ENCODE data around the gene DDX43.

The DDX43 gene

GRCh38 chr6:73393278-73393677 lies 1.4 kb upstream of the DDX43 start:
- Histone ChIP-seq H3K27me3 (replicated peaks) (no peaks in the 10 kb centered on the region), H3K4me3 (ENCODE audit: low read depth, low read length) (no peak overlapping the region), H3K36me3 (replicated peaks) (no peaks in the 10 kb centered on the region), H3K27ac (no peak overlapping the region)
- TF ChIP-seq CTCF (IDR thresholded peaks at IDR 0.05; ENCODE audit: low read depth, low read length, missing control alignments), result no peak
- in situ Hi-C loops (cut with HindIII; ENCODE audit: low pct_ligation_motif_present, low sequenced_read_pairs), result no loop called here
- DNase-seq, result peak; percentile 5

- in situ Hi-C loops (cut with HindIII; ENCODE audit: low pct_ligation_motif_present, low sequenced_read_pairs), result no loop called here
- Histone ChIP-seq H3K27ac (no peak overlapping the region), H3K27me3 (replicated peaks) (no peaks in the 10 kb centered on the region), H3K4me3 (ENCODE audit: low read depth, low read length) (no peak overlapping the region), H3K36me3 (replicated peaks) (no peaks in the 10 kb centered on the region)
- no peak for DNase-seq
- TF ChIP-seq CTCF (IDR thresholded peaks at IDR 0.05; ENCODE audit: low read depth, low read length, missing control alignments), result no peak
Measured at GRCh38 chr6:73395875-73396274, 1.2 kb downstream of the DDX43 start.

- H3K4me3 ChIP-seq (ENCODE audit: low read depth, low read length), result no peak overlapping the region
- no peak overlapping the region for H3K27ac ChIP-seq
- no peaks in the 10 kb centered on the region for H3K27me3 ChIP-seq (replicated peaks)
- no peaks in the 10 kb centered on the region for H3K36me3 ChIP-seq (replicated peaks)
- DNase-seq, result no peak
- in situ Hi-C loops (cut with HindIII; ENCODE audit: low pct_ligation_motif_present, low sequenced_read_pairs), result no loop called here
- TF ChIP-seq CTCF (IDR thresholded peaks at IDR 0.05; ENCODE audit: low read depth, low read length, missing control alignments), result no peak
Measured at GRCh38 chr6:73400656-73401055, 6.0 kb downstream of the DDX43 start.

DNA sequence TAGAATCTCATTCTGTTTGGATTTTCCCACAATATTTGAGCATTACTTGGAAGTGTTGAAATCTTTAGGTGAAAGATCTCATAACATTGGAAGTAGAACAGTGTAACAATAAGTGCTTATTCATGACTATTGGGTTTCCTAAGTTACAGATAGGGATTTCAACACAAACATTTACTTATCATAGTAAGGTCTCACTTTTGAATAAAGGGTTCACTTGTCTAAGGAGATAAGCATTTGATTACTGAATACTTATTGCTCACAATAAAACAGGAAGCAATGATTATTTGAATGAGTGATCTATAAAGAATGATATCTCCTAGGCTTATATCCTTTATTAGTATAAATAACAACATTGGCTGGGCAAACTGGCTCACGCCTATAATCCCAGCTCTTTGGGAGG lies 14.8 kb downstream of the DDX43 start:
- no peak overlapping the region for H3K27ac ChIP-seq
- H3K27me3 ChIP-seq (replicated peaks), result no peaks in the 10 kb centered on the region
- H3K36me3 ChIP-seq (replicated peaks), result no peaks in the 10 kb centered on the region
- DNase-seq, result no peak
- no peak for TF ChIP-seq CTCF (IDR thresholded peaks at IDR 0.05; ENCODE audit: low read depth, low read length, missing control alignments)
- in situ Hi-C loops (cut with HindIII; ENCODE audit: low pct_ligation_motif_present, low sequenced_read_pairs), result no loop called here
- no peak overlapping the region for H3K4me3 ChIP-seq (ENCODE audit: low read depth, low read length)

DNA sequence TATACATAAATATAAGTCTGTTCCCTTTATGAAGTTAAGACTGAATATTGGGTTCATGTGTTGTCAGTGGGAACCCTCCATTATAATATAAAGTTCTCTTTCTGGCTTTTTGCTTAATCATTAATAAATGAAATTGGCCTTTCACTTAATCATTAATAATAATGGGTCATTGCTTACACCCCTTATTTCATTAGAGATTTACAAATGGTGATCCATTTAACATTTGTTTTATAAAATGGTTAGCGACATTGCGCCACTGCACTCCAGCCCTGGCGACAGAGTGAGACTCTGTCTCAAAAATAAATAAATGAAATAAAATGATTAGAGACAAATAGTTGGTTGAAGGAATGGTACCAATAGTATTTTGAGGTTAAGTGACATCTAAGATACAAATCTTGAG lies 18.5 kb downstream of the DDX43 start:
- no peak for DNase-seq
- H3K36me3 ChIP-seq (replicated peaks), result no peaks in the 10 kb centered on the region
- no peak for TF ChIP-seq CTCF (IDR thresholded peaks at IDR 0.05; ENCODE audit: low read depth, low read length, missing control alignments)
- no peak overlapping the region for H3K4me3 ChIP-seq (ENCODE audit: low read depth, low read length)
- H3K27me3 ChIP-seq (replicated peaks), result no peaks in the 10 kb centered on the region
- in situ Hi-C loops (cut with HindIII; ENCODE audit: low pct_ligation_motif_present, low sequenced_read_pairs), result no loop called here
- no peak overlapping the region for H3K27ac ChIP-seq

DNA sequence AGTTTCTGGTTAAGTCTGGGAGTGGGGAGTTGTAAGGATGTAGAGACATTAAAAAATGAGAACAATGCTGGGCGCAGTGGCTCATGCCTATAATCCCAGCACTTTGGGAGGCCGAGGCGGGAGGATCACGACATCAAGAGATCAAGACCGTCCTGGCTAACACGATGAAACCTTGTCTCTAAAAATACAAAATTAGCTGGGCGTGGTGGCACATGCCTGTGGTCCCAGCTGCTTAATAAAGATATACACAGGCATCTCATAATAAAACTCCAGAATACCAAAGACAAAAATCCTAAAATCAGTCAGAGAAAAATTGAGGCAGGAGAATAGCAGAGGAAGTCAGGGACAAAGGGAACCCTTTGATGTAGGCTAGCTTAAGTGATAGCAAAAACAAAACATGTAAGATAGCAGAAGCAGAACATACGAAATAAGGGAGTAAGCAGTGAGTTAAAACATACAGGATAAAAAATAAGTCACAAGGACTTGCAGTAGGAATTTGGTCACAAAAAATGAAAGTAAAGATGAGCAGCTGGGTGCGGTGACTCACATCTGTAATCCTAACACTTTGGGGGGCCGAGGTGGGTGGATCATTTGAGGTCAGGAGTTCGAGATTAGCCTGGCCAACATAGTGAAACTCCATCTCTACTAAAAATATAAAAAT lies 23.6 kb downstream of the DDX43 start:
- Histone ChIP-seq H3K4me3 (ENCODE audit: low read depth, low read length) (no peak overlapping the region), H3K27ac (no peak overlapping the region), H3K36me3 (replicated peaks) (no peaks in the 10 kb centered on the region), H3K27me3 (replicated peaks) (no peaks in the 10 kb centered on the region)
- DNase-seq, result peak; percentile 37
- TF ChIP-seq CTCF (IDR thresholded peaks at IDR 0.05; ENCODE audit: low read depth, low read length, missing control alignments), result no peak
- in situ Hi-C loops (cut with HindIII; ENCODE audit: low pct_ligation_motif_present, low sequenced_read_pairs), result no loop called here

All from brain microvascular endothelial cell (primary cell).